WERI-Rb-1 (cell line): ENCODE measurements around the gene TBXAS1.

Experiments used
- DNase-seq: peaks from one replicate; pipeline ENCODE4 v3.0.0-alpha.2; 2020
- H3K27ac ChIP-seq: fragments of 250-450 bp; sonication (Bioruptor Pico); 2 replicates; pipeline ENCODE4 v1.5.1; 2020; ENCODE audit warnings: mild to moderate bottlenecking, moderate library complexity
- H3K27me3 ChIP-seq: fragments of 250-450 bp; sonication (Bioruptor Pico); 2 replicates; pipeline ENCODE4 v1.5.1; 2021; ENCODE audit warnings: mild to moderate bottlenecking, low read depth, moderate library complexity; ENCODE audit not compliant: insufficient read depth, severe bottlenecking
- H3K36me3 ChIP-seq: fragments of 250-450 bp; sonication (Bioruptor Pico); 2 replicates; pipeline ENCODE4 v1.5.1; 2020; ENCODE audit warnings: mild to moderate bottlenecking, moderate library complexity
- H3K4me3 ChIP-seq: 2 replicates; pipeline ENCODE4 v1.5.1; 2011; ENCODE audit warnings: low read depth, mild to moderate bottlenecking, control low read depth, low read length
- H3K9me3 ChIP-seq: fragments of 250-450 bp; sonication (Bioruptor Pico); 2 replicates; pipeline ENCODE4 v1.5.1; 2021; ENCODE audit warnings: mild to moderate bottlenecking, moderate library complexity; ENCODE audit not compliant: severe bottlenecking
- TF ChIP-seq, protein P1 (sequence below): IDR thresholded peaks from 2 replicates; pipeline ENCODE4 v1.5.1; 2011; ENCODE audit warnings: low read depth, mild to moderate bottlenecking, control low read depth, inconsistent platforms, low read length

The TBXAS1 gene

DNA sequence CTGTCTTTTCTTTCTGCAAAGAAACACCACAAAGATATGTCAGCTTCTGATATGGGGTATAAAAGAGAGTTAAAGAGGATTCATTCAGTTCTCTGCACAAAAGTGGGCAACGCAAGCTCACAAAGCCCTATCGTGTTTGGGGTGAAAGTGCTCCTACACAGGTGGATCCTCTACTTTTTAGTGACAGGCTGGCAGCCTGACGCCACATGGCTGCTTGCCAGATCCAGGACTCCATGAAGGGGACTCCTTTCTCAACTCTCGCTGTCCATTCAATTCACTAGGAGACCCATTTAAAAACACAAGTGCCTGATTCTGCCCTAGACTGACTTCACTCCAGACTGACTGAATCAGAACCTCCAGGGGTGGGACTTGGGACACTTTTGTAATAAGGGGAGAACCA, 225.7 kb downstream of the TBXAS1 start:
- Histone ChIP-seq H3K36me3 (no peaks in the 10 kb centered on the region), H3K27me3 (no peaks in the 10 kb centered on the region), H3K4me3 (no peak overlapping the region), H3K9me3 (no peaks in the 10 kb centered on the region), H3K27ac (no peak overlapping the region)
- TF ChIP-seq, protein P1, sequence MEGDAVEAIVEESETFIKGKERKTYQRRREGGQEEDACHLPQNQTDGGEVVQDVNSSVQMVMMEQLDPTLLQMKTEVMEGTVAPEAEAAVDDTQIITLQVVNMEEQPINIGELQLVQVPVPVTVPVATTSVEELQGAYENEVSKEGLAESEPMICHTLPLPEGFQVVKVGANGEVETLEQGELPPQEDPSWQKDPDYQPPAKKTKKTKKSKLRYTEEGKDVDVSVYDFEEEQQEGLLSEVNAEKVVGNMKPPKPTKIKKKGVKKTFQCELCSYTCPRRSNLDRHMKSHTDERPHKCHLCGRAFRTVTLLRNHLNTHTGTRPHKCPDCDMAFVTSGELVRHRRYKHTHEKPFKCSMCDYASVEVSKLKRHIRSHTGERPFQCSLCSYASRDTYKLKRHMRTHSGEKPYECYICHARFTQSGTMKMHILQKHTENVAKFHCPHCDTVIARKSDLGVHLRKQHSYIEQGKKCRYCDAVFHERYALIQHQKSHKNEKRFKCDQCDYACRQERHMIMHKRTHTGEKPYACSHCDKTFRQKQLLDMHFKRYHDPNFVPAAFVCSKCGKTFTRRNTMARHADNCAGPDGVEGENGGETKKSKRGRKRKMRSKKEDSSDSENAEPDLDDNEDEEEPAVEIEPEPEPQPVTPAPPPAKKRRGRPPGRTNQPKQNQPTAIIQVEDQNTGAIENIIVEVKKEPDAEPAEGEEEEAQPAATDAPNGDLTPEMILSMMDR, result no peak
- no peak for DNase-seq

DNA sequence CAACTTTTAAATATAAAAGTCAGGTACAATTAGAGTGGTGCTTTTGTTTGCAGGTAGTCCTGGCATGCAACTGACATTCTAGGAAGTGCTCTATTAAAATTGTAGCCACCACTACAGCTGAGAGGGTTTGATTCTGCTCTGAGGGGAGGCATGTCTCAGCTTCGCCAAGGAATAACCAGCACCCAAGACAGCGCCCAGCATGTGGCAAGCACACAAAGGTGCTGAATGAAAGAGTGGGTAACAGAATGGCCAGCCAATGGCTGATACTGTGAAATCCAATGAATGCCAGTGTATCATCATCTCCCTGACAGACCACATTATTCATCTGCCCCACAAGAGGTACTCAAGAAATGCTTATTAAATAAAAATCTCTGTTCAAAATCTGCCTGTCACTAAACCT, 226.8 kb downstream of the TBXAS1 start:
- no peak for DNase-seq
- Histone ChIP-seq H3K36me3 (no peaks in the 10 kb centered on the region), H3K4me3 (no peak overlapping the region), H3K27me3 (no peaks in the 10 kb centered on the region), H3K27ac (no peak overlapping the region), H3K9me3 (no peaks in the 10 kb centered on the region)
- TF ChIP-seq, protein P1, result no peak

DNA sequence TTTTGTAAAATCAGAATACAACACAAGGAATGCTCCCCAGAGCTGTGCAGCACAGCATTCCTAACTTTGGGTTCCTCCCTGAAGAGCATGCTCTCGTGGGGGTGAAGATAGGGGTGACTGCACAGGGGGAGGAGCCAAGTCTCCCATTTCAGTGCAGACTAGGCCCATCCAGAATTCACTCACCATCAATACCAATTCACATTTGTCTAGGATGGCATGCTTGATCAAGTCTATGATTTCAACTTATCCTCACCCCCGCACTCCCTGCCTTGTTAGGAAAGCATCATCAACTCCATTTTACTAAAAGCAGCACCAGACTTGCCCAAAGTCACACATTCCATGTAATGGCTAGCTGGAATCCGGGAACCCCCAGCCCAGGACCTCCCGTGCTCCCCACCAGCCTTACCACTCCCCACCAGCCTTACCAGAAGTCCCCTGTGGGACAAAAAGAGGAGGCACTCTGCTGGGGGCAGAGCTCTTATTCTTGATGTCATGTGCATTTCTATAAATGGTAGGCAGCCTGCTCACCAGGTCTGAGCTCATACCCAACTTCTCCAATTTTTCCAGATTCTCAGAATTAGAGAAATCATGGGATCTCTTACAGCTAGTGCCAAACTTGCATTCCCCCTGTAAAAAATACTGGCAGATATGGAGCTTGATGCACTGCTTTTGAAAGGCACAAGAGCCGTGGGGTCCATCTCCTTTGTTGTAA, 227.5 kb downstream of the TBXAS1 start:
- TF ChIP-seq, protein P1, result no peak
- Histone ChIP-seq H3K27ac (no peak overlapping the region), H3K4me3 (no peak overlapping the region), H3K9me3 (no peaks in the 10 kb centered on the region), H3K27me3 (no peaks in the 10 kb centered on the region), H3K36me3 (no peaks in the 10 kb centered on the region)
- no peak for DNase-seq

DNA sequence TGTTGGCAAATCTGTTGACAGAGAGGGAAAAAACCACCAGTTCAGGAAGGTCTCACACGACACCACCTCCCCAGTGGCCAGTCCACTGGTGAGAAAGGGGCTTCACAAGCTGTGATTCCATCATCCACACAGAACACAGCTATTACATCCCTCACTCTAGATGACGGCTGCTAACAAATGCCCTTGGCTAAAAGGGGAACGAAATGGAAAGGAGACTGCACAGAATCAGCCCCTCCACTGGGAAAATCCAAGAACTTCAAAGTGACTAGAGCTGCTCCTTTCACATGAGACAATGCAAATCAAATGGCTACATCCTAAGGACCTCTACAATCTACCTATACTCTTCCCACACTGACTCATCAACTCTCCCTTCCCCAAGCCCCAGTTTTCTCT, 228.1 kb downstream of the TBXAS1 start:
- Histone ChIP-seq H3K27me3 (no peaks in the 10 kb centered on the region), H3K36me3 (no peaks in the 10 kb centered on the region), H3K9me3 (no peaks in the 10 kb centered on the region), H3K4me3 (no peak overlapping the region), H3K27ac (no peak overlapping the region)
- no peak for DNase-seq
- TF ChIP-seq, protein P1, result no peak

DNA sequence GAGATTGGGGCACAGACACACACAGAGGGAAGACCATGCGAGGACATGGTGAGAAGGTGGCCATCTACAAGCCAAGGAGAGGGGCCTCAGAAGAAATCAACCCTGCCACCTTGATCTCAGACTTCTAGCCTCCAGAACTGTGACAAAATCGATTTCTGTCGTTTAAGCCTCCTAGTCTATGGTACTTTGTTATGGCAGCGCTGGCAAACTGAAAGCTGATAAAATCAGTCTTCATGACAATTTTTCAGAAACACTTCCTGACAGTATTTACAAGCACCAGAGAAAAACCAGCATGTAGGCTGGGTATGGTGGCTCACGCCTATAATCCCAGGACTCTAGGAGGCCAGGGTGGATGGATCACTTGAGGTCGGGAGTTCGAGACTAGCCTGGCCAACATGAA, 229.5 kb downstream of the TBXAS1 start:
- TF ChIP-seq, protein P1, result no peak
- no peaks in the 10 kb centered on the region for H3K27me3 ChIP-seq
- H3K9me3 ChIP-seq, result no peaks in the 10 kb centered on the region
- H3K4me3 ChIP-seq, result no peak overlapping the region
- DNase-seq, result no peak
- no peaks in the 10 kb centered on the region for H3K36me3 ChIP-seq
- H3K27ac ChIP-seq, result no peak overlapping the region
